H1 (cell line): ENCODE results near the gene MOSMO. TPM values are rescaled to one million over a fixed set of nuclear protein-coding genes. Genes with fewer than 3 reads are reported as not detected.

Experiments
- CTCF ChIA-PET: fragments of 300-600 bp; sonication (Branson Sonifier 250); formaldehyde crosslinking; loops from one replicate; lab custom pipeline; 2021; ENCODE audit not compliant: partially characterized antibody; lab: Charles Lee
- POLR2A ChIA-PET: fragments of 300-600 bp; sonication (Branson Sonifier 250); formaldehyde crosslinking; loops from one replicate; lab custom pipeline; 2021; ENCODE audit warnings: inconsistent platforms; ENCODE audit not compliant: partially characterized antibody; lab: Charles Lee
- DNase-seq, 2 experiments: peaks; one replicate each; pipeline versions ENCODE4 v3.0.0 to v3.0.0-alpha.2; 2010 to 2022; ENCODE audit warnings: low spot score in 2 of 2, low read depth in 1 of 2, mixed read lengths in 1 of 2
- FAIRE-seq: peaks from 2 replicates; lab custom pipeline; 2011; peaks lifted over from hg19 to GRCh38; lab: Jason Lieb, UNC
- H2AFZ ChIP-seq: 2 replicates; pipeline ENCODE4 v1.8.1; 2012; ENCODE audit warnings: low read length, inconsistent platforms
- H2AK5ac ChIP-seq: 2 replicates; pipeline ENCODE4 v1.6.1; 2013; ENCODE audit warnings: low read depth, low read length
- H2BK120ac ChIP-seq: replicated peaks from 2 replicates; pipeline ENCODE3; 2013; ENCODE audit warnings: low read depth, low read length, inconsistent platforms
- H2BK12ac ChIP-seq: 2 replicates; pipeline ENCODE4 v1.6.1; 2013; ENCODE audit warnings: low read depth, low read length
- H2BK15ac ChIP-seq: 2 replicates; pipeline ENCODE4 v1.6.1; 2013; ENCODE audit warnings: low read length
- H2BK20ac ChIP-seq: 2 replicates; pipeline ENCODE4 v1.6.1; 2013; ENCODE audit warnings: low read length
- H2BK5ac ChIP-seq: 2 replicates; pipeline ENCODE4 v1.6.1; 2013; ENCODE audit warnings: low read depth, low read length
- H3K14ac ChIP-seq: 2 replicates; pipeline ENCODE4 v1.6.1; 2013; ENCODE audit warnings: inconsistent platforms; ENCODE audit not compliant: insufficient read length
- H3K18ac ChIP-seq: 2 replicates; pipeline ENCODE4 v1.6.1; 2013; ENCODE audit warnings: low read length; ENCODE audit errors: extremely low read depth
- H3K23ac ChIP-seq: 2 replicates; pipeline ENCODE4 v1.6.1; 2013; ENCODE audit warnings: inconsistent platforms; ENCODE audit not compliant: insufficient read length
- H3K23me2 ChIP-seq: 2 replicates; pipeline ENCODE4 v1.6.1; 2013; ENCODE audit warnings: low read depth, low read length
- H3K27ac ChIP-seq: 2 replicates; pipeline ENCODE4 v1.6.1; 2011; ENCODE audit warnings: low read depth, low read length, inconsistent platforms
- H3K27me3 ChIP-seq, 4 experiments: replicated peaks in 1 of 4; 1 replicate in 1 of 4; 2 replicates in 3 of 4; pipeline versions ENCODE4 v1.6.1 to v1.8.1; 2011 to 2013; ENCODE audit warnings: low read length in 3 of 4, mild to moderate bottlenecking in 3 of 4, inconsistent platforms in 2 of 4, mixed read lengths in 2 of 4, moderate library complexity in 1 of 4; ENCODE audit not compliant: control insufficient read depth in 3 of 4, insufficient read depth in 3 of 4; ENCODE audit errors: extremely low read depth in 1 of 4
- H3K36me3 ChIP-seq, 4 experiments: 2 replicates each; pipeline versions ENCODE4 v1.6.1 to v1.8.1; 2011 to 2013; ENCODE audit warnings: mild to moderate bottlenecking in 4 of 4, low read length in 3 of 4, moderate library complexity in 2 of 4, control low read depth in 1 of 4, inconsistent platforms in 1 of 4; ENCODE audit not compliant: insufficient read depth in 4 of 4, control insufficient read depth in 2 of 4
- H3K4ac ChIP-seq: replicated peaks from 2 replicates; pipeline ENCODE3; 2013; ENCODE audit warnings: low read length, low read depth, mixed read lengths, inconsistent platforms; ENCODE audit not compliant: insufficient read length
- H3K4me1 ChIP-seq, 4 experiments: replicated peaks in 1 of 4; 1 replicate in 1 of 4; 2 replicates in 3 of 4; pipeline versions ENCODE4 v1.6.1 to v1.8.1; 2011 to 2013; ENCODE audit warnings: low read length in 3 of 4, inconsistent platforms in 2 of 4, mixed read lengths in 1 of 4; ENCODE audit not compliant: insufficient read depth in 4 of 4, control insufficient read depth in 3 of 4
- H3K4me2 ChIP-seq, 2 experiments: 2 replicates each; pipeline versions ENCODE4 v1.6.1 to v1.8.1; 2011 to 2013; ENCODE audit warnings: low read depth in 2 of 2, low read length in 2 of 2, control low read depth in 1 of 2, inconsistent platforms in 1 of 2, mild to moderate bottlenecking in 1 of 2; ENCODE audit not compliant: insufficient read depth in 1 of 2
- H3K4me3 ChIP-seq, 4 experiments: fragments of 200-600, 300-600 bp in 1 of 4; sonication (generic), shearing (Covaris generic), sonication (Bioruptor Twin) in 1 of 4; 2 replicates each; pipeline versions ENCODE4 v1.5.1 to v1.8.1; 2011 to 2016; ENCODE audit warnings: low read length in 4 of 4, low read depth in 3 of 4, control low read depth in 2 of 4, inconsistent platforms in 2 of 4, mild to moderate bottlenecking in 2 of 4, mixed read lengths in 1 of 4, moderate library complexity in 1 of 4; ENCODE audit not compliant: insufficient read depth in 2 of 4; ENCODE audit errors: extremely low read depth in 1 of 4
- H3K56ac ChIP-seq: replicated peaks from 2 replicates; pipeline ENCODE3; 2013; ENCODE audit warnings: low read depth, mild to moderate bottlenecking, mixed read lengths, low read length, inconsistent platforms; ENCODE audit not compliant: insufficient read length
- H3K79me1 ChIP-seq: 2 replicates; pipeline ENCODE4 v1.6.1; 2013; ENCODE audit warnings: low read depth, low read length, control low read depth
- H3K79me2 ChIP-seq, 2 experiments: 2 replicates each; pipeline versions ENCODE4 v1.6.1 to v1.8.1; 2012 to 2013; ENCODE audit warnings: low read length in 2 of 2, mild to moderate bottlenecking in 2 of 2, inconsistent platforms in 1 of 2; ENCODE audit not compliant: insufficient read depth in 2 of 2, control insufficient read depth in 1 of 2
- H3K9ac ChIP-seq, 4 experiments: replicated peaks in 1 of 4; 1 replicate in 1 of 4; 2 replicates in 3 of 4; pipeline versions ENCODE4 v1.6.1 to v1.8.1; 2011 to 2013; ENCODE audit warnings: low read depth in 3 of 4, low read length in 3 of 4, control low read depth in 2 of 4, mild to moderate bottlenecking in 2 of 4, moderate library complexity in 2 of 4, inconsistent platforms in 1 of 4; ENCODE audit errors: extremely low read depth in 1 of 4
- H3K9me3 ChIP-seq, 2 experiments: 2 replicates each; pipeline versions ENCODE4 v1.6.1 to v1.8.1; 2012 to 2013; ENCODE audit warnings: mild to moderate bottlenecking in 2 of 2, moderate library complexity in 2 of 2, control low read depth in 1 of 2, inconsistent platforms in 1 of 2, low read depth in 1 of 2, low read length in 1 of 2, mixed read lengths in 1 of 2; ENCODE audit not compliant: insufficient read depth in 2 of 2
- H4K20me1 ChIP-seq, 2 experiments: replicated peaks in 1 of 2; 2 replicates each; pipeline versions ENCODE3 to v1.8.1; 2011 to 2013; ENCODE audit warnings: inconsistent platforms in 2 of 2, low read length in 2 of 2, mild to moderate bottlenecking in 1 of 2; ENCODE audit not compliant: insufficient read depth in 2 of 2, control insufficient read depth in 1 of 2
- H4K5ac ChIP-seq: 2 replicates; pipeline ENCODE4 v1.6.1; 2013; ENCODE audit warnings: low read length, low read depth, mixed read lengths, inconsistent platforms; ENCODE audit not compliant: insufficient read length
- H4K8ac ChIP-seq: 2 replicates; pipeline ENCODE4 v1.8.0; 2013; ENCODE audit warnings: mild to moderate bottlenecking, moderate library complexity, low read length, inconsistent platforms; ENCODE audit not compliant: insufficient read depth; ENCODE audit errors: extremely low read depth
- H4K91ac ChIP-seq: replicated peaks from 2 replicates; pipeline ENCODE3; 2013; ENCODE audit warnings: low read length, mixed read lengths, inconsistent platforms; ENCODE audit not compliant: insufficient read length
- CBX5 ChIP-seq: fragments of 300-800, 300-1000 bp; sonication (generic); IDR thresholded peaks from 2 replicates; pipeline ENCODE4 v1.7.1; 2016; ENCODE audit warnings: antibody characterized with exemption, low read length, low read depth
- HDAC2 ChIP-seq, 2 experiments: fragments of 300-600 bp in 1 of 2; sonication (generic) in 1 of 2; IDR thresholded peaks; 2 replicates each; pipeline ENCODE4 v1.6.1; 2011 to 2012; ENCODE audit warnings: low read depth in 2 of 2, low read length in 2 of 2, mild to moderate bottlenecking in 2 of 2, moderate library complexity in 2 of 2, borderline replicate concordance in 1 of 2, inconsistent platforms in 1 of 2
- POLR2AphosphoS5 ChIP-seq: IDR thresholded peaks from 2 replicates; pipeline ENCODE4 v1.6.1; 2011; ENCODE audit warnings: low read depth, low read length
- POU5F1 ChIP-seq: IDR thresholded peaks from 2 replicates; pipeline ENCODE4 v1.6.1; 2011; ENCODE audit warnings: low read depth, mild to moderate bottlenecking, low read length, moderate library complexity
- SP2 ChIP-seq: IDR thresholded peaks from 2 replicates; pipeline ENCODE4 v1.6.1; 2012; ENCODE audit warnings: mild to moderate bottlenecking, low read length, inconsistent platforms
- WGBS, 2 experiments: shearing (Covaris generic) in 1 of 2; methylation state at CpG; one replicate each; pipeline versions ENCODE4 v1.1.6 to v1.1.7; 2013 to 2015; ENCODE audit warnings: low lambda C conversion rate in 2 of 2, mixed read lengths in 2 of 2, inconsistent platforms in 1 of 2, low coverage in 1 of 2, missing lambda C conversion rate in 1 of 2; ENCODE audit not compliant: insufficient replicate concordance in 2 of 2, insufficient coverage in 1 of 2, insufficient read length in 1 of 2; ENCODE audit errors: extremely low coverage in 1 of 2, missing lambda C conversion rate in 1 of 2; 5-methylcytosine and 5-hydroxymethylcytosine counted together
- polyA plus RNA-seq, 7 experiments: library from polyadenylated mRNA; depleted of rRNA in 3 of 7; stranded (reverse) in 5 of 7; unstranded in 2 of 7; fragments of >200 nt in 5 of 7; fragments of 200-250 nt in 2 of 7; gene quantifications; 1 replicate in 5 of 7; 2 replicates in 1 of 7; 4 replicates in 1 of 7; pipeline versions ENCODE4 v1.2.1 to v1.2.3, GENCODE V29; 2011 to 2013; ENCODE audit warnings: missing spikeins in 2 of 7, mixed read lengths in 2 of 7
- total RNA-seq: library from RNA; stranded (reverse); fragmentation: NEBNext Ultra II Directional; extraction: Animal tissue kit (Norgen Biotek cat#: 25700); gene quantifications from 2 replicates; pipeline ENCODE4 v1.2.1, GENCODE V29; 2021
- TF ChIP-seq, protein P1 (sequence below): IDR thresholded peaks from 2 replicates; pipeline ENCODE4 v1.6.1; 2012; ENCODE audit warnings: inconsistent platforms

The MOSMO gene
- total and polyA plus RNA-seq, 2 of the 8 experiments (the other 6 are each of a cell fraction or from before 2014, with no cell fraction given), result 8.6 to 14.8 TPM

GRCh38 chr16:22132801-22133200, 124.9 kb downstream of the MOSMO start:
- no peak overlapping the region for H3K4ac ChIP-seq
- H2AFZ ChIP-seq, result no peak overlapping the region
- H3K9ac ChIP-seq, result no peak overlapping the region
- no peak overlapping the region for H2AK5ac ChIP-seq
- H4K20me1 ChIP-seq, result no peaks in the 10 kb centered on the region
- H3K36me3 ChIP-seq, result no peaks in the 10 kb centered on the region
- H4K5ac ChIP-seq, result no peak overlapping the region
- no peak overlapping the region for H4K8ac ChIP-seq
- no peaks in the 10 kb centered on the region for H3K27me3 ChIP-seq
- ChIA-PET CTCF (interaction anchor here (0.9 to 5.8 kb wide), 9 partner anchors 8 to 55 kb away, joined by 3 to 60 read pairs (median 3); no protein-coding TSS in a partner anchor), POLR2A (no interaction called here)
- H3K27ac ChIP-seq, result no peak overlapping the region
- no peak overlapping the region for H3K4me2 ChIP-seq
- H2BK120ac ChIP-seq, result no peak overlapping the region
- no peak for DNase-seq
- no peak overlapping the region for H2BK12ac ChIP-seq
- H3K56ac ChIP-seq, result no peak overlapping the region
- WGBS, 2 experiments, result 90% methylated on average over 10 of the region's 10 CpGs; no CpG with 5 or more reads in 1 of the 2 experiments
- H3K14ac ChIP-seq, result no peak overlapping the region
- FAIRE-seq, result no peak
- no peak overlapping the region for H2BK5ac ChIP-seq
- no peak overlapping the region for H3K23ac ChIP-seq
- no peaks in the 10 kb centered on the region for H3K4me1 ChIP-seq
- H3K79me1 ChIP-seq, result no peaks in the 10 kb centered on the region
- H3K79me2 ChIP-seq, result no peaks in the 10 kb centered on the region
- no peaks in the 10 kb centered on the region for H3K9me3 ChIP-seq
- H3K18ac ChIP-seq, result no peak overlapping the region
- no peak for TF ChIP-seq POLR2AphosphoS5
- no peak for TF ChIP-seq CBX5
- TF ChIP-seq, protein P1, sequence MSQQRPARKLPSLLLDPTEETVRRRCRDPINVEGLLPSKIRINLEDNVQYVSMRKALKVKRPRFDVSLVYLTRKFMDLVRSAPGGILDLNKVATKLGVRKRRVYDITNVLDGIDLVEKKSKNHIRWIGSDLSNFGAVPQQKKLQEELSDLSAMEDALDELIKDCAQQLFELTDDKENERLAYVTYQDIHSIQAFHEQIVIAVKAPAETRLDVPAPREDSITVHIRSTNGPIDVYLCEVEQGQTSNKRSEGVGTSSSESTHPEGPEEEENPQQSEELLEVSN, result no peak
- no peak for TF ChIP-seq HDAC2 (IDR thresholded peaks at IDR 0.05; ENCODE audit: borderline replicate concordance in 1 of 2, low read depth in 2 of 2, low read length in 2 of 2)
- no peak for TF ChIP-seq POU5F1
- no peak for TF ChIP-seq SP2
- H3K23me2 ChIP-seq, result peaks cover 2% of the 10 kb centered on the region; the same call in 1 of the 2 replicates
- H2BK20ac ChIP-seq, result no peak overlapping the region
- H3K4me3 ChIP-seq, result no peak overlapping the region
- no peak overlapping the region for H4K91ac ChIP-seq
- H2BK15ac ChIP-seq, result no peak overlapping the region
